Fibroblast of pulmonary artery (primary cell): Measurements from ENCODE around the gene TBC1D24.

Experiments
- DNase-seq: peaks from one replicate; pipeline ENCODE4 v3.0.0-alpha.2; 2010; ENCODE audit warnings: low read depth
- H3K4me3 ChIP-seq: replicated peaks from 2 replicates; pipeline ENCODE4 v1.5.1; 2011; ENCODE audit warnings: low read depth, mild to moderate bottlenecking, control low read depth, low read length, moderate library complexity
- CTCF ChIP-seq: IDR thresholded peaks from 2 replicates; pipeline ENCODE4 v1.5.1; 2011; ENCODE audit warnings: mild to moderate bottlenecking, control low read depth, low read length, inconsistent platforms; ENCODE audit errors: missing control alignments

The TBC1D24 gene

GRCh38 chr16:2494616-2495015 lies 19.7 kb downstream of the TBC1D24 start:
- no peak overlapping the region for H3K4me3 ChIP-seq
- no peak for TF ChIP-seq CTCF
- DNase-seq = no peak

GRCh38 chr16:2495041-2495440 lies 20.1 kb downstream of the TBC1D24 start:
- TF ChIP-seq CTCF = no peak
- H3K4me3 ChIP-seq = no peak overlapping the region
- no peak for DNase-seq

GRCh38 chr16:2496223-2497115 lies 21.5 kb downstream of the TBC1D24 start:
- no peak overlapping the region for H3K4me3 ChIP-seq
- DNase-seq = no peak
- TF ChIP-seq CTCF = no peak

GRCh38 chr16:2497116-2497630 lies 22.2 kb downstream of the TBC1D24 start:
- peak; percentile 16 for DNase-seq
- TF ChIP-seq CTCF = no peak
- no peak overlapping the region for H3K4me3 ChIP-seq

GRCh38 chr16:2497695-2498484 lies 23.0 kb downstream of the TBC1D24 start:
- DNase-seq = no peak
- H3K4me3 ChIP-seq = no peak overlapping the region
- TF ChIP-seq CTCF = no peak

GRCh38 chr16:2498531-2499253 lies 23.8 kb downstream of the TBC1D24 start:
- no peak for DNase-seq

More at GRCh38 chr16:2498531-2499253, 23.8 kb downstream of the TBC1D24 start:
- TF ChIP-seq CTCF = no peak
- H3K4me3 ChIP-seq = no peak overlapping the region
